Left renal pelvis (tissue), 4 donors: Measurements from ENCODE around the gene OTUD7B. TPM values are rescaled to one million over a fixed set of nuclear protein-coding genes. Genes with fewer than 3 reads are reported as not detected.

Experiments used
- DNase-seq, 4 donors: peaks; one replicate each; pipeline ENCODE4 v3.0.0-alpha.2; 2013; ENCODE audit warnings: low read depth in 4 of 4, low spot score in 3 of 4
- polyA plus RNA-seq, 4 donors: library from polyadenylated mRNA; unstranded; fragments of 120-200 nt; gene quantifications; one replicate each; pipeline ENCODE4 v1.2.1, GENCODE V29; 2013; ENCODE audit not compliant: insufficient read length in 4 of 4

The OTUD7B gene
- polyA plus RNA-seq, 4 donors = 17.7 to 21.7 (median 18.8) TPM

GRCh38 chr1:150005606-150006005 is 4.9 kb downstream of the OTUD7B start:
- no peak for DNase-seq

GRCh38 chr1:150003801-150004200 is 6.7 kb downstream of the OTUD7B start:
- DNase-seq = no peak

DNA sequence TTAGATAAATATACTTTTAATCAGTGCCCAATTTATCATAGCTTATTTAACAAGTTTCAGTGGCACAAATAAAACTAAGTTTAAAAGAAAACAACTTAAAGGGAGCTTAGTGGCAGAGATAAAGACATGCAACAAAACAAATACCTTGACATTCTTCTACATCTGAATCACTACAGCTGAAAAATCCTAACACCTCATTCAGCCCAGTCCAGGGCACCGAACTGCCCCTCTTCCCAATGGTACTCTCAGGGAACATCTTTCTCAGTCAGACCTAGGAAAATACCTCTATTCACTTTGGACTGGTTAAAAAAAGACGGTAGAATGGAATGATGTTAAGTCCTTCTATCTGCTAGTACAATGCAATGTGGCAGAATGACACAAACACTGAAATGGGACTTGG is 8.3 kb downstream of the OTUD7B start:
- no peak for DNase-seq

- DNase-seq = no peak
Observed at GRCh38 chr1:150001415-150001814, 9.1 kb downstream of the OTUD7B start.

- DNase-seq = no peak
Observed at GRCh38 chr1:149997585-149998262, 12.8 kb downstream of the OTUD7B start.

- DNase-seq = no peak
Observed at GRCh38 chr1:149995927-149996326, 14.6 kb downstream of the OTUD7B start.

GRCh38 chr1:149993764-149994163 is 16.8 kb downstream of the OTUD7B start:
- DNase-seq = no peak

- DNase-seq = no peak
Observed at GRCh38 chr1:149993181-149993580, 17.3 kb downstream of the OTUD7B start.

DNA sequence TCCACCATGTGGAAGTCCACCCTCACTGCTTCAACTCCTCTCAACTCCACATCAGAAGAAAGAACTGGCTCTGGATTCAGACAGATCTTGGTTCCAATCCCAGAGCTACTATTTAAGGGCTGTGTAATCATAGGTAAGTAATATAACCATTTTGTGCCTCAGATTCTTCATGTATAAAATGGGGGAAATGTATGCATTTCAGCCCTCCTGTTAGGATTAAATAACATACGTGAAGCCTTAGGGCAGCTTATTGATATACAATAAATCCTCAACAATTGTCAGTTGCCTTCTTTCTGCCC is 23.3 kb downstream of the OTUD7B start:
- DNase-seq = no peak

- DNase-seq = peak in 3 of 4 donors; percentile 47 to 73 (median 65)
Observed at GRCh38 chr1:149986486-149987296, 23.8 kb downstream of the OTUD7B start.

DNA sequence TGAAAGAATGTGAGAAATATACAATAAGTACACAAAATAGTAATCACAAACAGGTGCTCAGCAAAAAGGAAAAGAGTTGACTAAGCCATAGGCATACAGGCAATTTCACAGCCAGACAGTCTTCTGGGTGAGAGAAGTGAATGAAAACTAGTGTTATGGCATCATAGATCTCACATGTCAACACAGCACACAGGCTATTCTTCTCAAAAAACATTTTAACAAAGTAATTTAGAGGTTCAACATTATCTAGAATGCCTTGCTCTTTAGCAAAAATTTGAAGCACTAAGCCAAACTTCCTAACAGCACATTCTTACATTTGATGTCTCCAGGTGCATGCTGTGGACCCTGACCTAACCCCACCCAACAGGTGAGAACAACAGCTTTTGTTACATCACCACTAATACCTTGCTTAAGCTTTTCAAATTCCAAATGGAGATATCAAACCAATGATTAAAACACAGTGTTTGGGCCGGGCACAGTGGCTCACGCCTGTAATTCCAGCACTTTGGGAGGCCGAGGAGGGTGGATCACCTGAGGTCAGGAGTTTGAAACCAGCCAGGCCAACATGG is 30.5 kb downstream of the OTUD7B start:
- DNase-seq = no peak

DNA sequence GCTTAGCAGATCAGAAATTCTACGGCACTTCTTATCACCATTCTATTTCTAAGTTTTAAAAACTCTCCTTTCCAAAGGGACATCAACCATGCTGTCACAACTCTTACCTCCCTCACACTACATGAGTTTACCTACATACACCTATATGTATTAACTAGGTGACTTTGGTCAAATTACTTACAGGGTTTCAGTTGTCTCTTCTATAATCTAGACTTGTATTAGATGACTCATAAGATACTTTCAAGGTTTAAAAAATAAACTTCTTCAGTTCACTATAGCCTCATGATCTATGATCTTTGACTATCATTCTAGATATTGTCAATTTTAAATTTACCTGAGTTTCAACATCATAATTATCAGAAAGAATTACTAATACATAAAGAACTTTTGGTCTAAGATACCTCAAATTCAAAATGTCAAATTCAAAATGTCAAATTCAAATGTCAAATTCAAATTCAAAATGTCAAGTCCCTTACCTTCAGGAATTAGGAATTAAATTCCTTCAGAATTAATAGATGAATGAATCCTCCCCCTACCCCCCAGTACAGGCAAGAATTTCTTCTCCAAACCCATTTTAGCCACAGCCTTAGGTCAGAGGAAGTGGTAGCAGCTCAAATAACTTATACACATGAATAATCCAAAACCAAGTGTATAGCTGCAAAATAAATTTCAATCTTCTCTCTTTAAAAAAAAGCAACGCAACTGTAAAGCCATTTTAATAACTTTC is 31.1 kb downstream of the OTUD7B start:
- DNase-seq = no peak

GRCh38 chr1:149978547-149979023 is 31.9 kb downstream of the OTUD7B start:
- DNase-seq = peak in 1 of 4 donors; percentile 18

- DNase-seq = no peak
Observed at GRCh38 chr1:149977345-149977744, 33.2 kb downstream of the OTUD7B start.

GRCh38 chr1:149972547-149972946 is 38.0 kb downstream of the OTUD7B start:
- DNase-seq = no peak

- no peak for DNase-seq
Observed at GRCh38 chr1:149967646-149968045, 42.9 kb downstream of the OTUD7B start.

GRCh38 chr1:149967041-149967440 is 43.5 kb downstream of the OTUD7B start:
- DNase-seq = no peak

GRCh38 chr1:149966405-149966804 is 44.1 kb downstream of the OTUD7B start:
- no peak for DNase-seq

- no peak for DNase-seq
Observed at GRCh38 chr1:149965440-149965839, 45.1 kb downstream of the OTUD7B start.

DNA sequence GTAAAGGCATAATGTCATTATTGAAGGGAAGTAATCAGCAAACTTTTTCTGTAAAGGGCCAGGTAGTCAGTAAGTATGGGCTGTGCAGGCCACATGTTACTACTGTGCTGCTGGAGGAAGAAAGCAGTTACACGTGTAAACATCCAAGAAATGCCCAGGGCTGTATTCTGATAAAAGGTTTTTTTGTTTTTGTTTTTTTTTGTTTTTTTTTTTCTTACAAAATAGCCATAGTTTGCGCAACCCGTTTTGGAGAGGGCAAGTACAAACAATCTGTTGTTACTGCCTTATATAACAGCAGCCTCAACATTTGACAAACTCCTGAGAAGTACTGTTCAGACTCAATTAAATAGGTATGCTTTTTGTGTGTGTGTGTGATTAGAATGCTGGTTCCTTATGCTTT is 47.2 kb downstream of the OTUD7B start:
- no peak for DNase-seq

GRCh38 chr1:149962736-149963135 is 47.8 kb downstream of the OTUD7B start:
- DNase-seq = no peak
